ENCODE measurements around the gene HOXB3.

Gene HOXB3

DNA sequence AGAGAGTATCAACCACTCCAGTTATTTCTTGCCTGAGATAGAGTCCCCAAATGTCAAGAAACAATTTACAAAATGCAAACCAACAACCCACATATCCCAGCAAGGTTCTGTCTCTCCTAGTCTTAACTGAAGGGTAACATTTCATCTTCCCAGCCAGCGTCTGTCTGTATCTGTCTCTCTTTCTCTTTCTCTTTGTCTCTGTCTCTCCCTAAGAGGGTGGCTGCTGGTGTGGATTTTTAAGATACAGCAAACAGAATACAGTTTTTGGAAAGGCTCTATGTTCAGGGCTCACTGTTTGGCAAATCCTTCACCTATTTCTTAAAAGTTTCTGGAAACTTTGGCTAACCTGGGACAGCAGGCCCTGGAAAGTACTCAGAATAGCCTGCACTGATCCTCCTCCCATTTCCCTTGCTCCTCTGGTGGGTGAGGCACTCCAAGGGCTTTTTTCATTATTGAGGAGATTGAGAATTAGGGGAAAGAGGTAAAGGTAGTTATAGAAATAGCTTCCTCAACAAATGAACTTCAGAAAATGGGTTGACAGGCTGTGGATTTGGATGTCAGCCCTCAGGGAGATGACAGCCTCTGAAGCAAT, 18.1 kb downstream of the HOXB3 start:
- DNase-seq (ENCODE audit: extremely low read depth in 1 of 2, low read depth in 1 of 2), result no peak

DNA sequence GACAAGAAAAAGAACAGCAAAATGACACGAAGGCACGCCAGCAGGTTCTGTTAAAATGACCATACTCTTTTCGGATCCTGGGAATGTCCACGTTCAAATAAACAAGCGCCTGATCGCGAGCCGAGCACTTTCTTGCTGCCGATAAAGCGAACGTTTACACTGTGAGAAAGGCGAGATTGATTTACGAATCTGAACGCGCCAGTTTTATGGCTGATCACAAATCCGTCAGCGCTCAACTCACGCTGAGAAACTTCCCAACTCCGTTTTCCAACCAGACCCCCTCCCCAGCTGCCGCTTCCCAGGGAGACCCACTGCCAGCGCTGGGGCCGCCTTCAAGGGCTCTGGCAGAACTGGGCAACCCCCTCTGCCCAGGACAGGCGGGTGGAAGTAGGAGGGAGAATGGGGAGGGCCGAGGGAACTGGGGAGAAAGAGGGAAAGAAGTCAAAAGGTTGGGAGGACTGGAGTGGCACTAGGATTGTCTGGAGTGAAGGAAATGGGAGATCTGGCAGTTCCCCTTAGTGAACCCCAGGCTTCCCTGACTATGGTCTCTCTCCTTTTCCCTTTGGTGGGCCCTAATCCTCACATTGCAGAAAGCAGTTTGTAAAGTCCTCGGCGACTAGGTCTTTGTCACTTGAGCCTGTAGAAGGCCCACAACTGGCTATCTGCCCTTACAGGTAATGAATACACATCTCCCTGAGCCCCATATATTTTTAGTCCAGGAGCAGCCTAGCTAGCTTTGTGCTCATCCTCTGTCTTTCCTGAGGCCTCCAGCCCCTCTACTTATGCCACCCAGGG, 18.8 kb downstream of the HOXB3 start:
- no peak for DNase-seq (ENCODE audit: extremely low read depth in 1 of 2, low read depth in 1 of 2)

DNA sequence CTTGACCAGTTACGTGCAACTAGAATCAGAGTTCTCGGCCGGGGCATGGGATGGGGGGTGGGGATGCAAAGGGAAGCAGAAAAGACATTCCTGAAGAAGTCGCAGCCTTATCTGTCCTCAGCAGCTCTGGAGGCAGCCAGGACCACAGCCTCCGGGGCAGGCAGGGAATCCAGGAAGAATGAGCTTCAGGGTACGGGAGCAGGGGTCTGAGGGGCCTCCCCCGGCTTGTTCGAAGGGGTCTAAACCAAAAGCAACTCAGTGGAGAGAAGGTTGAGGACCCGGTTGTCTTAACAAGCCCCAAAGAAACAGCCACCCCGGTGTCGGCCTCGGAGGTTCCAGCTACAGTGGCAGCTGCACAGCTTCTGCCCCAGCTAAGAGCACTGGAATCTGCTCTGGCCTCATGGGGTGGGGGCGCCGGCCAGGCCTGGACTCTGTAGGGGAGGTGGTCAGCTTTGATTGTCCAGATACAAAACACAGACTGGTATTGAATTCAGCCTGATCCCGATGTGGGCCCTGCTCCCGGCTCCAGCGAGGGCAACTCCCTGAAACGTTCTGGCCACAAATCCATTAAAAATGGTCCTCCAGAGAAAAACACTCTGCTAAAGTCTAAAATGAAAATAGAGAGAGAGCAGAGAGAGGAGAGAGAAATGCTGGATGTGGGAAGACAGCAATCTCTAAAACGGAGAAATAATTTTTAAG, 19.6 kb downstream of the HOXB3 start:
- DNase-seq (ENCODE audit: extremely low read depth in 1 of 2, low read depth in 1 of 2), result no peak

DNA sequence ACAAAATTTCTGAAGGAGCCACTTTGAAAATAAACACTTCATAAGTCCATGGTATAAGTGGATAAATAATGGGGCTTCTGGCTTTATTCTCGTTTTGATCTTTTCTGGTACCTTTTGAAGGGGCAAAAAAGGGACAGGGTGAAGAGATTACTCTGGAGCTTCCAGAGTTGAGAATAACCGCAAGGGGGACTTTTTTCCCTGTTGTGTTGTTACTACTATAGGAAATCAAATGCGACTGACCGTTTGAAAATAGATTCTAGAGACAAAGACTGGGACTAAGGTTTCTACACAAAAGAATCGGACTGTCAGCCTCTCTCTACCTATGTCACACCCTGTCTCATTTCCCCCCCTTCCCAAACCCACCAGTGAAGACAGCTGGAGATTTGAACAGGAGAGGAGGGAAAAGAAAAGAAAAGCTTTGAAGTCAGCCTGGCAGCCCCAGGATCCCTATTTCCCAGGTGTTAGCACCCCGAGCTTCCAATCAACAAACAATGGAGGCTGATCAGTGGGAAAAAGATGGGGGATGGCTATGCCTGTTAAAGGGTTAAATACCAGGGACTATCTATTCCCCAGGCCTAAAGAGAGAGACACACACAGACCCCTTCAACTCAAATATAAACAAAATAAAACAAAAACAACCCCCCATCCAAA, 20.2 kb downstream of the HOXB3 start:
- no peak for DNase-seq (ENCODE audit: extremely low read depth in 1 of 2, low read depth in 1 of 2)

DNA sequence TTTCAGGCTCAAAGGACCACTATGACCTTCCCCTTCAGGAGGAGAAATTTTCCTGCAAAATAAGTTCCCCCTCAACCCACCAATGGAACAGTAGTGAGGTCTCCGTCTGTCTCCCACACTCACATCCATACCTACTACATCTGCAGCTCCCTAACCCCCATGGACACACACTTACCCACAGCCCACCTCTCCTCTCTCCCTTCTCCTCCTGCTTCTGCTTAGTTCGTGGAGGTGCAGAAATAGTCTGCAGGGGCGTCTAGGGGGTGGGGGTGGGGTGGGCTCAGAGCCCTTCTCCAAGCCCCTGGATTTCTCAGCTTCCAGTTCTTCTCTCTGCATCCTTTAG, 20.8 kb downstream of the HOXB3 start:
- no peak for DNase-seq (ENCODE audit: extremely low read depth in 1 of 2, low read depth in 1 of 2)

DNA sequence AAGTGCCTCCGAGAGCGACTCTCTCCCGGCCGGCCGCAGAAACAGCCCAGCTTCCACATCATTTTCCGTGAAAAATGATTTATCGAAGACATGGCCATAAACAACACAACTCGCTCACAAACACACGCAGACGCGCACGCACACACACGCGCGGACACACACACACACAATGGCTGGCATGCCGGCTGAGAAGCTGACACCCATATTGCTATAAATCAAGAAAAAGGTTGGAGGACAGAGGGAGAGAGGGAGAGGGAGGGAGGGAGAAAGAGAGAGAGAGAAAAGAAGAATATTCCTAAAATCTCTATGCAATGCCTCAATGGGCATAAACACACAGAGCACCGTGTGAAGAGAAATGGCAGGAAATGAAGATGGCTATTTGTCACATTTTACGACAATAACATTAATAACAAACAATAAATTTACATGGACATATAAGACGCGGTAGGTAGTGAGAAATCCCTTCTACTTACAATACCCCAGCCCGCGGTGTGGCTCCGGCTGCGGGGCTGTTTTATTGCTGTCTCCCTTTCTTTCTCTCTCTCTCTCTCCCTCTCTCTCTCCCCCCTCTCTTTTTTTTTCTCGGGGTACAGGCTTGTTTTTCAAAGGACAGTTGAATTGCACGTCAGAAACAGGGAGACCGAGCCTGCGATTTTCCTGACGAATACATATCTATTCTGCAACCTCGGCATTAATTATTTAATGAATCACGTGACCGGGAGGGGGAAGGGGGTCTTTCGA, 21.4 kb downstream of the HOXB3 start:
- no peak for DNase-seq (ENCODE audit: extremely low read depth in 1 of 2, low read depth in 1 of 2)

DNA sequence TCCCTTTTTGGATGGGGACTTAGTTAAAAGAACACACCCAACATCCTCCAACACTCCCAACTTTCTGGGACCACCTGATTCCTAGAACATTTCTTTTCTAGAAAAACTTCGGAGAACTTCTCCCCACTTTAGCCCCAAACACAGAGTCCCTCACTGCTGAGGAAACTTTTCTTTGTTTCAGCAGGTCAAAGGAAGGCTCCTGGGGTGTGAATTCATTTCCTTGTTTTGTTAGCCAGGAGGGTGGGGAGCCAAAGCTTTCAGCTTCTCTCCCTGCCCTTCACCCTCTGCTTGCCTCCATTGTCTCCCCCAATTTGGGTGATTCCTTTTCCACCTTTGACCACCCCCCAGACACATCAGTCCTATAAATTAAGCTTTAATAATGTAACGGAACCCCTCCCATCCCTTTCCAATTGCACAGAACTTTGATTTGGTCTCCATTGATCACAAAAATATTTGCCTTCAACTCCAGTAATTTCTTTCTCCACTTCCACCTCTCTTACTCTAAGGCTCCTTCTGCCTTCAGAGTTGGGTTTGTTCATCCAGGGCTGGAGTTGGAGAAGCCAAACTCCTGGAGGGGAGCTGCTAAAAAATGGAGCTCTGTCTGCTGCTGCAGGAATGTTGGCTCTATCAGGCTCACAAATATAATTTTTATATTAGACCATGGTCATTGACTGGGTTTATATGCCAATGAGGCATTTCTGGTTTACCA, 22.2 kb downstream of the HOXB3 start:
- no peak for DNase-seq (ENCODE audit: extremely low read depth in 1 of 2, low read depth in 1 of 2)

DNA sequence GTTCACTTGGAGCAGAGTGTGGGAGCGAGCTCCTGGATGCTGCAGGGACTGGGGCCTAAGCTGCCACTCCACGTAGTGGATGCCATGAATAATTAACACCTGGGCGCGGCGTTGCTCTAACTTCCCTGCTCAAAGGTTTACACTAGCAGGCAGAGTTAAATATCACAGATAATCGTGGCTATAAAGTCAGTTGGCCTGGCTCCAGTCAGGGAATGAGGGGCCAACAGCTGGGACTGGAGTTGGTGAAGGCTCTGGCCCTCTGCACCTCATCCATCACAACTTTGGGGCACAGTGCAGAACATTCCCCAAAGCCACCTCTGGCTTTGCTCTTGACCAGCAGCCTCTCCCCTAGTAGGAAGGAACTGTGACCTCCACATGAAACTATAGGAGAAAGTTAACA, 22.8 kb downstream of the HOXB3 start:
- no peak for DNase-seq (ENCODE audit: extremely low read depth in 1 of 2, low read depth in 1 of 2)

DNA sequence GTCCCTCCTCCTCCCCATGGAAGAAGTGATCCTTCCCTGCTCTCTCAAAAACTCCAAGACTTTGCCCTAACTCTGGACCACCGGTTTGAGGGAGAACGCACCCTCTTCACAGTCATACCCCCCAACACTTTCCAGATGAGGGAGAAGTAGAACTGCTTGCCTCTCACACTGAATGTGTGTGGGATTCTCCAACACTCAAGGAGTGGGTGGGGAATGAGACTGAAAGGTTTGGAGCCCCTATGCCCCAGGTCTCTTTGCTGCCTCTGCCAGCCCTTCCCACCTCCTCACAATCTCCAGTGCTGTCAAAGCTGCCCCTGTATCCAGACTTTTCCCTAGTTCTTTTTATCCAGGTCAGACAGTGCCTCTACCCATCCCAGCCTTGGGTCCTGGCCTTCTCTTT, 23.3 kb downstream of the HOXB3 start:
- DNase-seq (ENCODE audit: extremely low read depth in 1 of 2, low read depth in 1 of 2), result no peak

DNA sequence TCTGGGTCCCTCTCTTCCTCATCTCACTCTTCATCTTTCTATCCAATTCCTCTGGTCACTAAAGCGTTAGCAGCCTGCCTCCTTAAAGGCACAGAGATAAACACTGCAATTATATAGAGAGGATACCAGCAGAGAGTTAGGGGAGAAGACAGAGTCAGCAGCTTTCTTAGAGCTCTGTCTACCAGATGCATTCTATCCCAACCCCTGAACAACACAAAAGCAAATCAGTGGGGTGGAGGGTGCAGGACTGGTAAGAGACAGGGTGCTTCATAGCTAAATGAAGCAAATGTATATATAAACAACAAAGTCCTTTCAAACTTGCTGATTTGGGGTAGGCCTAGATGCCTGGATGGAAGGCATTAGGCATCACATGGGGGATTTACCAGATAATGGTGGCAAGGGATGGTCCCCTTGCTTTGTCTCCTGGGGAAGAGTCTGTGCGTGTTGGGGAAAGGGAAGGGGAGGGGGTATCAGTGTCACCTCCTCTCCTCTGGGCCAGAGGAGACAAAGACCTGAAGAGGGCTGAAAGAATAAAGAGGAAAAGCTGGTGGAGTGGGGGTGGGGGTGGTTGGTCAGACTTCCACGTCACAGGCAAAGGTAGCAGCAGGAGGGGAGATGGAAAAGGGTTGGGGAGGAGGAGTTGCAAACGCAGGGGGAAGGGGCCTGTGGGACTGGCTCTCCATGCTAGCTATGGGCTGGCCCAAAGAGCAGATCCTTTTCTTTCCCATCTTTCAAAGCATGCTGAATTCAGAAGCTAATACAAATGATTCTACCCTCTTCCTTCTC, 23.9 kb downstream of the HOXB3 start:
- DNase-seq (ENCODE audit: extremely low read depth in 1 of 2, low read depth in 1 of 2), result no peak

DNA sequence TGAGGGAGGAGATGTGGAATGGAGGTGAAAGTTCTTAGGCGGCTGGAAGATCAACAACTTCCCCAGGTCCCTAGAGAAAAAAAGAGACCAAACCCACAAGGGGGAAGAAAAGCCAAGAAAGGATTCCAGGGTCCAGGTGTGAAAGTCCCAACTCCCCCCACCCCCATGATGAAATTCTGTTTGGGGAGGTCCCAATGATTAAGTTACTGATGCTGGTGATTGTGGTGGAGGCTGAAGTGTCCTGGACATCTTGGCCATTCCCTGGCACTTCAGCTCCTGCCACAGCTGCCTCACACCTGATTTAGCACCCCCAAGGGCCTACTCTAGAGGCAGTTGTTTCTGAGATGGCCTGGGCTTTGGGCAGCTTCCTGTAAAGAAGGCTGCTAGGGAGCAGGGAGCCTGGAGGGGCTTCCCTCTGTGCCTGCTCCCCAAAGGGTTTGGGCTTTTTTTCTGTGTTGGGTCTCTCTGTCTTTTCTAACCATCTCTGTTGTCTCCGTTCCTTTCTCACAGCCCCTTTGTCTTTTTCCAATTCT, 25.0 kb downstream of the HOXB3 start:
- no peak for DNase-seq (ENCODE audit: extremely low read depth in 1 of 2, low read depth in 1 of 2)

DNA sequence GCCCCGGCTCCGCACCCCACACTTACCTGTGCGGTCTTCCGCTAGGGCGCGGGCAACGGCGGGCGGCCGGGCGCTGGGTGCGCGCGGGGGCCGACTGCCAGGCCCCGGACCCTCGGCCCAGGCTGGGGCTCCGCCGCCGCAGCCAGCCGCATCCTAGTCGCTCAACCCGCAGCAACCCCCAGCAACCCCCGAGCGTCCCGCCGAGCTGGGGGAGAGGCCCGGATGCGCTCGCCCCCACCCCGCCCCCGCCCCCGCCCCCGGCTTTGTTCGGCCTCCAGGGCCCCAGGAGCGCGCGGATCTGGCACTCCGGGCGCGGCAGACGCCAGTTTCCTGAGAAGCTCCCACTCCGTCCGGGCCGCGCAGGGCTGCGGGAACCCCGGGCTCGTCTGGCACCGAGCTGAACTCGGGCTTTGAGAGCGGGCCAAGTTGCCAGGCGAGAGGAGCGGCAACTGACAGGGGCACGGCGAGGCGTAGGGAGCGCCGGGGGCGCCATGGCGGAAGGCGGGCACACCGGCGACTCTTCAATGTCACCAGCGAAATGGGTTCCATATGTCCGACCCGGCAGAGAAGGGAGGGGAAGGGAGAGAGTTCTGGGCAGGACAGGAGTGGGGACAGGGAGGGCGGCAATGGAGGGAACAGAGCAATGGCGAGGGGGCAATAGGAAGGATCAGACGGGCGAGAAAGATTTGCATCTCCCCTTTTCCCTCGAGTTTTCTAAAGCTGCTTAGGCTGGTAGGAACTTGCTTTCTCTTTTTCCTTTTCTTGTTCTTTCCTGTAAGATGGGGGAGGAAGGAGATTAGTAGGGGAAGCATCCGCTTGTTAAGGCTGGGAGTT, 25.6 kb downstream of the HOXB3 start:
- DNase-seq (ENCODE audit: extremely low read depth in 1 of 2, low read depth in 1 of 2), result no peak

DNA sequence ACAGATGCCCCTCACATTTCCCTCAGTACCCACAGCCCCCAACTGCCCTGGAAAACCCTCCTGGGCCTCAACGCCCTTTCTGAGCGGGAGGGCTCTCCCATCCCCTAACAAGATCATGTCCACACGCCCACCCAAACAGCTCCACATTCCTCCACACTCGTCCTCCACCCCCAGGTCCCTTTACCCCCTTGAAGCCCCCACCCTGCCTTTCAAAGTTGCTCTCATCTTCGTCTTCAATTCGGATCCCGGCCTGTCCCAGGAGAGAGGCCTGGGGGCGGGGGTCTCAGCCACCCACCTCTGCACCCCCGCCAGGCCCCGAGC, 26.2 kb downstream of the HOXB3 start:
- no peak for DNase-seq (ENCODE audit: extremely low read depth in 1 of 2, low read depth in 1 of 2)

DNA sequence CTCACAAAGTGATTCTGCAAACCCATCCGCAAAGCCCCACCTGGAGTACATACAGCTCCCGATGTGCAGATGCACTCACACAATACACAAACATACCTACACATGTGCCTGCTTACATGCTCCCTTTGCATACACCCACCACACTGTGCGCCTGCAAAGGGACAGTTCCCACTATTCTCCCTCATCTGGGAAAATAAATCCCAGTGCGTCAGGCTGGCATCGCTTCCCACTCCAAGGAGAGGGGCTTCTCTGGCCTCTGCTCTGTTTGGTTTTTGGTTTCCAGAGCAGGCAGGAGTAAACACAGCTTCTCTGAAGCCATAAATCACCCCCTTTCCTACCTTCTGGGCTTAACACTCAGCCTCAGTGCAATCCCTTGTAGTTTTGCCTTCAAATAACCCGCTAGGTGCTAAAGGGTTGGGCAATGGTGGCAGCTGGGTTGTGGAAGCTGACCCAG, 26.6 kb downstream of the HOXB3 start:
- no peak for DNase-seq (ENCODE audit: extremely low read depth in 1 of 2, low read depth in 1 of 2)

DNA sequence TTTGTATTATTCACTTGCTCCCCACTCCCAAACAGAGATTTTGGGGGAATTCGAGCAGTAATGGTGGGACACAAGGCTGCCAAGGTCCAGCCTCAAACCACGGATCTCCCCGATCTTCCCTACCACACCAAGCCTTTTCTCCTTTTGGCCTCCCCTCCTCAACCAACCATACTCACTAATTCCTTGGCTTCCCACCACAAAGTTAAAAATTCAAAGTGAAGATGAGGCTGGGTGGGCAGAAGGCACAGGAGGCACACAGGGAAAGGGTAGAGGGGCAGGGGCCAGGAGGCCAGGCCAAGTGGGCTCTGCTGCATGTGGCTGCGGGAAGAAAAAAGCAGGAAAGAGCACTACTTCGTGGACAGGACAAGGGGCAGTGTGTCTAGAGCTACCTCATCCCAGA, 27.1 kb downstream of the HOXB3 start:
- no peak for DNase-seq (ENCODE audit: extremely low read depth in 1 of 2, low read depth in 1 of 2)

DNA sequence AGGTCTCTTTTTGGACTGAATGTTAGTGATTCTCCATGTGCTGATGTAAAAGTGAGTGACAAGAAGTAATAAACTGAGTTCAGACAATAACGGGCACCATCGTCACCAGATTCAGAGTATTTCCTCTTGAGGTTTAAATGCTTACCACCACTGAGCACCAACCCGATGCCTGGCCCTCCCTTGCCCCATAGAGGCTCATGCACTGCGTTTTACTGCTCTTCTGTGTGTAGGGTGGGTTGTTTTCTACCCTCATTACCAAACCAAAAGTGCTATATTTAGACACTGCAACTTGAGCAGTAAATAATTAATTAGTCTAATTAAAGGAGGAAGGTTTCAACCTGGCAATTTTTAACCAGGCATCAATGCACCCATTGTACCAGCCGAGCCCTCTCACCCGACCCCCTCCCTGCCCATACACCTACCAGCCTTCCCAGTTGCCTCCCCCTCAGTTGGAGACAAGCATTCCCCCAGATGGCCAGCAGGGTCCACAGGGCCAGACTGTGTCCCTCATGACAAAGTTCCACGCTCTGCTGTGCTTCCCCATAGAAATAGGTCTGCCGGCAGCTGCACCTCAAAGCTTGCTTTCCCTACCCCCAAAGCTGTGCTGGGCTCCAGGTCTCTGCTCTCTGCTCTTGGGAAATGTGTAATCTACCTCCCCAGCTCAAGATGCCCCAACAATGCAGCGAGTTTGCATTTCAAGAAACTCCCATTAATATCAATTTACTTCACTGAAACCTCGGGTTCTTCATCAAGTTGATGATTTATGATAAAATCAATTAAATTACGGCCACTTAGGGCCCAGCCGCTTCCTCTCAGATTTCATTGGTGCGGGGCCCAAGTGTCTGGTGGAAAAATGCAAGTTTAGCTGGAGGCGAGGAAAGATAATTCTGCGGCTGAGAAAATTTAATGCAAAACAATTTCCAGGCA, 27.9 kb downstream of the HOXB3 start:
- no peak for DNase-seq (ENCODE audit: extremely low read depth in 1 of 2, low read depth in 1 of 2)

All from activated CD8-positive, alpha-beta memory T cell treated with anti-CD3 and anti-CD28 coated beads for 1 hour (primary cell).